Transverse colon (tissue), 4 donors: Measurements from ENCODE around the gene SMIM45.
A peak's percentile ranks its signal among the peaks of the same experiment; 100 is the strongest.

Experiments used
- DNase-seq: peaks from one replicate; pipeline ENCODE4 v3.0.0-alpha.2; 2019
- H3K27ac ChIP-seq, 4 donors: fragments of 200-600 bp; sonication (generic); 2 replicates each; pipeline ENCODE4 v1.5.1; 2016 to 2018; ENCODE audit warnings: inconsistent platforms in 4 of 4
- H3K27me3 ChIP-seq: fragments of 200-600 bp; sonication (generic); 2 replicates; pipeline ENCODE4 v1.5.1; 2017; ENCODE audit warnings: inconsistent platforms
- H3K36me3 ChIP-seq, 4 donors: fragments of 200-600 bp; sonication (generic); 2 replicates each; pipeline ENCODE4 v1.5.1; 2017 to 2019; ENCODE audit warnings: inconsistent platforms in 4 of 4
- H3K4me1 ChIP-seq, 4 donors: fragments of 200-600 bp; sonication (generic); 2 replicates each; pipeline ENCODE4 v1.5.1; 2017 to 2020; ENCODE audit warnings: inconsistent platforms in 4 of 4
- H3K4me3 ChIP-seq, 4 donors: fragments of 200-600 bp; sonication (generic); 1 replicate in 1 of 4; 2 replicates in 3 of 4; pipeline versions ENCODE4 v1.5.1 to v1.6.1; 2017 to 2019; ENCODE audit warnings: inconsistent platforms in 4 of 4
- H3K9me3 ChIP-seq, 2 donors: fragments of 200-600 bp; sonication (generic); 2 replicates each; pipeline ENCODE4 v1.5.1; 2017 to 2019; ENCODE audit warnings: inconsistent platforms in 2 of 2
- CTCF ChIP-seq, 5 experiments: fragments of 200-600 bp in 3 of 5; fragments of 450-650 bp in 2 of 5; sonication (generic) in 3 of 5; IDR thresholded peaks; 1 replicate in 2 of 5; 2 replicates in 3 of 5; pipeline ENCODE4 v1.5.1; 2016 to 2017; ENCODE audit warnings: antibody characterized with exemption in 5 of 5, inconsistent platforms in 3 of 5, mild to moderate bottlenecking in 2 of 5, moderate library complexity in 1 of 5
- EP300 ChIP-seq: sonication (generic); formaldehyde crosslinking; IDR thresholded peaks from one replicate; pipeline ENCODE4 v1.6.1; 2017; ENCODE audit warnings: antibody characterized with exemption, low read depth
- POLR2A ChIP-seq: fragments of 450-650 bp; IDR thresholded peaks from one replicate; pipeline ENCODE4 v1.6.1; 2016; ENCODE audit warnings: antibody characterized with exemption, mild to moderate bottlenecking, moderate library complexity
- POLR2AphosphoS5 ChIP-seq, 3 donors: sonication (generic); formaldehyde crosslinking; IDR thresholded peaks; one replicate each; pipeline ENCODE4 v1.6.1; 2016; ENCODE audit warnings: antibody characterized with exemption in 3 of 3
- WGBS, 2 donors: methylation state at CpG; one replicate each; pipeline ENCODE4 v1.1.5; 2018; ENCODE audit warnings: low coverage in 1 of 2; 5-methylcytosine and 5-hydroxymethylcytosine counted together
- in situ Hi-C, 4 donors: fragments of 200-750 bp; cut with MboI; loops; one replicate each; pipeline versions ENCODE4 v1.15.0 to v1.15.1; 2017; ENCODE audit warnings: low sequenced_read_pairs in 3 of 4, low pct_ligation_motif_present in 1 of 4, low pct_unique_long_range_greater_than_20kb in 1 of 4
- intact Hi-C: fragments of 100-400 bp; cut with DNase I; formaldehyde crosslinking; loops from one replicate; pipeline ENCODE4 v1.15.1; 2023; ENCODE audit warnings: low total_unique reads

SMIM45 gene

GRCh38 chr22:41998361-41999261 is 46.7 kb downstream of the SMIM45 start, which contains the start of gene WBP2NL:
Gene WBP2NL, plus strand, starts transcription at chr22:41998788. Its CDS starts 31 bp downstream, at chr22:41998819.
- H3K4me1 ChIP-seq: peaks cover 0 to 10% (median 2%) of the 10 kb centered on the region in 4 donors
- no peak for TF ChIP-seq EP300
- TF ChIP-seq POLR2A: peak; percentile 61
- no peak for TF ChIP-seq CTCF (IDR thresholded peaks at IDR 0.05)
- TF ChIP-seq POLR2AphosphoS5 (IDR thresholded peaks at IDR 0.05): peak; percentile 39 to 75 (median 73)
- intact Hi-C loops (no loop called here), in situ Hi-C loops (no loop called here)
- H3K9me3 ChIP-seq: no peaks in the 10 kb centered on the region
- H3K4me3 ChIP-seq: peak within 1 kb of the TSS in 3 of 4 donors; percentile 18 to 59 (median 46)
- WGBS, 2 donors: 48 to 54% methylated on average over 5 to 71 of the region's 71 CpGs
- no peaks in the 10 kb centered on the region for H3K27me3 ChIP-seq
- no peaks in the 10 kb centered on the region for H3K36me3 ChIP-seq
- DNase-seq: peak; percentile 91
- peak within 1 kb of the TSS in 3 of 4 donors; percentile 23 to 61 (median 31) for H3K27ac ChIP-seq

DNA sequence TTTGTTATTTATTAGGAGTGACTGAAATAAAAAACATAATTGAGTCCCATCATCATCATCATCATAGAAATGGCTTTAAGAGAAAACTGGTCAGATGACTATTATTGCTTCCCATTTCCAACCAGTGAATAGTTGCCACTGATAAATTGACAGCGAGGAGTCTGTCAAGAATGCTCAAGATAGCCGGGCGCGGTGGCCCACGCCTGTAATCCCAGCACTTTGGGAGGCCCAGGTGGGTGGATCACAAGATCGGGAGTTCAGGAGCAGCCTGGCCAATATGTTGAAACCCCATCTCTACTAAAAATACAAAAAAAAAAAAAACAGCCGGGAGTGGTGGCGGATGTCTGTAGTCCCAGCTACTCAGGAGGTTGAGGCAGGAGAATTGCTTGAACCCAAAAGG is 48.5 kb downstream of the SMIM45 start:
- DNase-seq: no peak
- no peak overlapping the region for H3K27ac ChIP-seq
- intact Hi-C loops (no loop called here), in situ Hi-C loops (no loop called here)
- TF ChIP-seq EP300 (no peak), POLR2A (no peak), POLR2AphosphoS5 (IDR thresholded peaks at IDR 0.05) (no peak), CTCF (IDR thresholded peaks at IDR 0.05) (no peak)
- no peaks in the 10 kb centered on the region for H3K36me3 ChIP-seq
- no peak overlapping the region for H3K4me3 ChIP-seq
- H3K27me3 ChIP-seq: no peaks in the 10 kb centered on the region
- H3K9me3 ChIP-seq: no peaks in the 10 kb centered on the region
- peaks cover 0 to 10% (median 2%) of the 10 kb centered on the region in 4 donors for H3K4me1 ChIP-seq
- 69 to 92% methylated on average over 3 to 8 of the region's 8 CpGs for WGBS, 2 donors

DNA sequence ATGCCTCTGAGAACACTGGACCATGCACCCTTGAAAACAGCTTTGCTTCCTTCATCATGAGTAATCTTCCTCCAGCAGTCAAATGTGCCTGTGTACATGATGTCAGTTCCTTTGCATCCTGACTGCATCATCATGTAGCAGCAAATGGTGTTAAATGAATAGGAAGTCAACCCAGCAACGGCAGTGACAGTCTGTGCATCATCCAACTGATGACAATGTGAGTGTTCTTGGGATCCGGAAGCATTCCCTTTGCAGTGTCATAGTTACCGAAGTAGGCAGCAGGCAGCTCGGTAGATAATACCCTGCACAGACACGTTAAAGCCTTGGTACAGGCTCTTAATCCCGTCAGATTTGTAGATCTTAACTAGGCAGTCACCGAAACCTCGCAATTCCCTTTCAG is 49.2 kb downstream of the SMIM45 start:
- intact Hi-C loops: no loop called here
- WGBS, 2 donors: 76% methylated on average over 8 of the region's 8 CpGs; no CpG with 5 or more reads in 1 of the 2 donors
- TF ChIP-seq POLR2A (no peak), CTCF (IDR thresholded peaks at IDR 0.05) (no peak)
- in situ Hi-C loops: no loop called here
- DNase-seq: no peak
- Histone ChIP-seq H3K4me3 (no peak overlapping the region), H3K27me3 (no peaks in the 10 kb centered on the region), H3K4me1 (peaks cover 0 to 10% (median 2%) of the 10 kb centered on the region in 4 donors), H3K36me3 (no peaks in the 10 kb centered on the region), H3K27ac (no peak overlapping the region), H3K9me3 (peaks cover 0 to 4% of the 10 kb centered on the region in 2 donors)

- in situ Hi-C loops (no loop called here), intact Hi-C loops (no loop called here)
- no peaks in the 10 kb centered on the region for H3K27me3 ChIP-seq
- no peaks in the 10 kb centered on the region for H3K36me3 ChIP-seq
- H3K4me3 ChIP-seq: no peak overlapping the region
- TF ChIP-seq POLR2A: no peak
- no peak for TF ChIP-seq POLR2AphosphoS5 (IDR thresholded peaks at IDR 0.05)
- no peak for TF ChIP-seq EP300
- TF ChIP-seq CTCF (IDR thresholded peaks at IDR 0.05): no peak
- 94 to 100% methylated on average over 1 to 12 of the region's 12 CpGs for WGBS, 2 donors
- H3K27ac ChIP-seq: no peak overlapping the region
- DNase-seq: no peak
- peaks cover 0 to 10% (median 2%) of the 10 kb centered on the region in 4 donors for H3K4me1 ChIP-seq
- peaks cover 0 to 4% of the 10 kb centered on the region in 2 donors for H3K9me3 ChIP-seq
Observed at GRCh38 chr22:42001706-42002105, 49.8 kb downstream of the SMIM45 start.
